Activated CD8-positive, alpha-beta memory T cell treated with anti-CD3 and anti-CD28 coated beads for 36 hours (primary cell): ENCODE measurements around the gene MYO5B. TPM values are rescaled to one million over a fixed set of nuclear protein-coding genes. Genes with fewer than 3 reads are reported as not detected.
"Not testable (repeated sequence)": the region's sequence is repeated elsewhere in the genome, so short reads cannot be mapped to it uniquely, and the experiment has no call there.

ENCODE experiments used
- CTCF ChIA-PET: fragments of 350-600 bp; sonication (Branson Sonifier 250); formaldehyde crosslinking; loops from one replicate; lab custom pipeline; 2021; ENCODE audit warnings: antibody characterized with exemption; lab: Charles Lee
- POLR2A ChIA-PET: fragments of 350-600 bp; sonication (Branson Sonifier 250); formaldehyde crosslinking; loops from one replicate; lab custom pipeline; 2021; ENCODE audit warnings: antibody characterized with exemption; lab: Charles Lee
- total RNA-seq, 2 experiments: library from RNA; stranded (reverse); gene quantifications; one replicate each; pipeline ENCODE4 v1.2.3, GENCODE V29; 2021

MYO5B gene
- total RNA-seq, 2 experiments from 2014 or later, result not detected

DNA sequence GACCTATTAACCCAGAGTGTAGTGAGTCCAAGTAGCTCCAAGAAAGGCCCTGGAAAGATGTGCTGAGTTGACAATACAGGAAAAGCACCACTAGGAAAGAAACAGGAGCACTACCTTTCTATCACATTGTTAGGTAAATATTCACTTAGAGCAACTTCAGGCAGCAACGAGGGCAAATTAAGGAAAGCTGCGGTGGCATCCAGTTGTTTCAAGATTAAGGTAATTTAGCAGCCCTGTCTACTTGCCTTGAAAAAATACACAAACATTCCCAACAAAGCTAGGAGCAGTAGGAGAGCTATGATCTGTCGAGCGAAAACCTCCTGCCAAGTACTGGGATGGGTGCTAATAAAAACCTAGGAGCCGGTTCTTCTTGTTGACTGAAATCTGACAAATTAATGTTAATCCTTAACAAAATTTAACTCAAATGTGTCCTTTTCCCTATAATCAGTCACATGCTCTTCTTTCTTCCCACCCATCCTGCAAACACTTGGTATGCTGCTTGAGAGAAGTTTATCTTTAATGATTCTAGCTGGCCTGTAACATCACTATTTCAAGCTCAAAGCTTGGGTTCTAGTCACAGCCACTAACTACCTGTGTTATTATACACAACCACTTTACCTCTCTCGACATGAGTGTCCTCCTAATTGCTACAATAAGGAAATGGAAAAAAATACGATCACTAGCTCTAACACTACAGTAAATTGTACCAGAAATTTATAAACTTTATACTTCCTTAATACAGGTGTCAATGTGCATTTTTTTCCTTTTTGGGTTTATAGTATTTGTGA lies 383.6 kb downstream of the MYO5B start:
- POLR2A ChIA-PET, result no interaction called here
- CTCF ChIA-PET, result no interaction called here

DNA sequence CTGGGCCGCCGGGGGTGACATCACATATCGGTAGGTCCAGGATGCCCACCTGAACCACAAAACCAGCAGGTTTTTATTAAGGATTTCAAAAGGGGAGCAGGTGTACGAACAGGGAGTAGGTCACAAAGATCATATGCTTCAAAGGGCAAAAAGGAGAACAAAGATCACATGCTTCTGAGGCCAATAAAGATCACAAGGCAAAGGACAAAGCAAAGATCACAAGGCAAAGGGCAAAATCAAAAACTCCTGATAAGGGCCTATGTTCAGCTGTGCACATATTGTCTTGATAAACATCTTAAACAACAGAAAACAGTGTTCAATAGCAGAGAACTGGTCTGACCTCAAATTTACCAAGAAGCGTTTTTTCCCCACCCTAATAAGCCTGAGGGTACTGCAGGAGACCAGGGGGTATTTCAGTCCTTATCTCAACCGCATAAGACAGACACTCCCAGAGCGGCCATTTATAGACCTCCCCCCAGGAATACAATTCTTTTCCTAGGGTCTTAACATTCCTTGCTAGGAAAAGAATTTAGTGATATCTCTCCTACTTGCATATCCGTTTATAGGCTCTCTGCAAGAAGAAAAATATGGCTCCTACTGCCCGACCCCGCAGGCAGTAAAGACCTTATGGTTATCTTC lies 386.3 kb downstream of the MYO5B start:
- POLR2A ChIA-PET, CTCF ChIA-PET: not testable (repeated sequence)

DNA sequence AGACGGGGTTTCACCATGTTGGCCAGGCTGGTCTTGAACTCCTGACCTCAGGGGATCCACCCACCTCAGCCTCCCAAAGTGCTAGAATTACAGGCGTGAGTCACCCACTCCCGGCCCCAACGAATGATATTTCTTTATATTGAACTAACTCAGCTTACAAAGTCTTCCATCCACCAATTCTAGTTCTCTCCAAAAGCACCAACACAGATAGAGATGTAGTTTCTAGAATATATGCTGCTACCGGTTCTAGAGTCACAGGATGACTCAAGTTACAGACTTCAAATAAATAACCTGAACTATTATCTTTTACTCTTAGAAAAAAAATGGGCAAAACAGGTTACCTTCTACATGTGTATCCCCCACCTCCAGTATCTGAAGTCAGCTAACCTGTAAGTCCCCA lies 390.9 kb downstream of the MYO5B start:
- POLR2A ChIA-PET, result no interaction called here
- CTCF ChIA-PET, result no interaction called here

DNA sequence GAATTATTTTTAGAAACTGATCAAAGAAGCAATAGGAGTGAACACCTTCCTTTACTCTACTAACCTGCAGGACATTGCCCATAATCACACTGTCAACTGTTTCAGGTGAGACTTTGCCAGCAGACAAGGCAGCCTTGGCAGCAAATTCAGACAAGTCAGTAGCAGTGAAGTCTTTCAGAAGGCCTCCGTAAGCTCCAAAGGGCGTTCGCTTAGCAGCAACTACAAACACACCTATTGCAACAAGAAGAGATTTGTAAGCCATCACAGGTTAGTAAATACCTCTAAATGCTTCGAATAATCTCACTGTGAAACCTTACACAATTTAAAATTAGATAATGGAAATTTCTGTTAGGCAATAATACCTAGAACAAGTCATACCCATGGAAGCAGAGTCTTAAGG lies 392.3 kb downstream of the MYO5B start:
- POLR2A ChIA-PET, result no interaction called here
- CTCF ChIA-PET, result no interaction called here

DNA sequence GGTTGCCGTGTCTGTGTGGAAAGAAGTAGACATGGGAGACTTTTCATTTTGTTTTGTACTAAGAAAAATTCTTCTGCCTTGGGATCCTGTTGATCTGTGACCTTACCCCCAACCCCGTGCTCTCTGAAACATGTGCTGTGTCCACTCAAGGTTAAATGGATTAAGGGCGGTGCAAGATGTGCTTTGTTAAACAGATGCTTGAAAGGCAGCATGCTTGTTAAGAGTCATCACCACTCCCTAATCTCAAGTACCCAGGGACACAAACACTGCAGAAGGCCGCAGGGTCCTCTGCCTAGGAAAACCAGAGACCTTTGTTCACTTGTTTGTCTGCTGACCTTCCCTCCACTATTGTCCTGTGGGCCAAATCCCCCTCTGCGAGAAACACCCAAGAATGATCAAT lies 394.5 kb downstream of the MYO5B start:
- POLR2A ChIA-PET, CTCF ChIA-PET: not testable (repeated sequence)

DNA sequence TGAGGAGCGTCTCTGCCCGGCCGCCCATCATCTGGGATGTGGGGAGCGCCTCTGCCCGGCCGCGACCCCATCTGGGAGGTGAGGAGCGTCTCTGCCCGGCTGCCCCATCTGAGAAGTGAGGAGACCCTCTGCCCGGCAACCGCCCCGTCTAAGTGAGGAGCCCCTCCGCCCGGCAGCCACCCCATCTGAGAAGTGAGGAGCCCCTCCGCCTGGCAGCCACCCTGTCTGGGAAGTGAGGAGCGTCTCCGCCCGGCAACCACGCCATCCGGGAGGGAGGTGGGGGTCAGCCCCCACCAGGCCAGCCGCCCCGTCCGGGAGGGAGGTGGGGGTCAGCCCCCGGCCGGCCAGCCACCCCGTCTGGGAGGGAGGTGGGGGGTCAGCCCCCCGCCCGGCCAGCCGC lies 395.1 kb downstream of the MYO5B start:
- POLR2A ChIA-PET, CTCF ChIA-PET: not testable (repeated sequence)

DNA sequence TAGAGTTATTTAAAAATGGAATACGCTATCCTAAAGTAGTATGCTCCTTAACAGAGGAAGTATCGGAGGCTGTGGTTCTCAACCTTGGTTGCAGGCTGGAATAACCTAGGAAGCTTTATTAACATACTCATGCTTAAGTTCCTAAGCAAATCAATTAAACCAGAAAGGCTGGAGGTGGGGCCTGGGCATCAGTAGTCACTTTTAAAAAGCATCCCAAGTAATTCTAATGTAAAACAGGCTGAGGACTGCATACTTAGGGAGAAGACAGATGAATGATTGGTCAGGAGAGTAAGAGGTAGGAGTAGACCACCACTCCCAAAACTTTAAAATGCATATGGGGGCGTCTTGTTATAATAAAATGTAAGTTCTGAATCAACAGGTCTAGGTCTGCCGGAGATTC lies 396.9 kb downstream of the MYO5B start:
- CTCF ChIA-PET, result interaction anchor here (0.6 kb wide), 1 partner anchor 305 kb away, joined by 3 read pairs; no protein-coding TSS in a partner anchor
- POLR2A ChIA-PET, result no interaction called here

DNA sequence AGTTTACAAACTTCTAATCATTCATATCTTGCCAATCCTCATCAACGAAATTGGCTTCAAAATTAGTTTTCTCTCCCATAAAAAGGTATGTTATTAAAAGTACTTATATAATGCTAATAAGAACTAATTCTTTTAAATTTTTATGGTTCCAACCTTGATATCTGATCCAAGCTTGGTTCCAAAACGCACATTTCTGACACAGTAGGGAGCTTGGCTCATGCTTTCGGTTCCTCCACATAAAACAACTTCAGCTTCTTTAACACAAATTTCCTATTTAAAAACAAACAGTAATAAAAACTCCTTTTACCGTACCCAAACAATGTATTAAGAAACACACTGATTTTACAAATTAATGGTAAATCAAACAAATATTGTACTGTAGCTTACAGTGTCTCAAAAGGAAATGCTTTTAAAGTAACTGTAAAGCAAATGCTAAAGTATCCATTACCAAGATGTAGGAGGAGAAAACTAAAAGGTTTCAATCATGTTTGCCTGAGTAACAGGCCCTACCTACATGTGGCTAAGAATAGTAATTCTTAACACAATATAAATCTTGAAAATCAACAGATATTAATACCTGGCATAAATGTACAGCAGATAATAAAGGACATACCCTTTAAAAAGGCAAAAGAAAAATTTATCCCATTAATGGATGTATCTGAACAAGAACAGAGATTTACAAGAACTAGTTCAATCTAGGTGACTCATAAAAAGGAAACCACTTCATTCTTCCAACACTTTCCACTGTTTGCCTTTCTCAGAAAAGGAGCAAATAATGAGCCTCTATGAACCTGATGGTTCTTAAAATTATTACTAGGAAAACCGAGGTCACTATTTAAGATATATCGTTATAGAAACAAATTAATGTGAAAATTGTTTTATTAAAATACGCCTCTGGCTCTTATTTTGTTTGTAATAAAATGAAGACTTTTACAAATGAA lies 399.1 kb downstream of the MYO5B start:
- ChIA-PET POLR2A (no interaction called here), CTCF (no interaction called here)

DNA sequence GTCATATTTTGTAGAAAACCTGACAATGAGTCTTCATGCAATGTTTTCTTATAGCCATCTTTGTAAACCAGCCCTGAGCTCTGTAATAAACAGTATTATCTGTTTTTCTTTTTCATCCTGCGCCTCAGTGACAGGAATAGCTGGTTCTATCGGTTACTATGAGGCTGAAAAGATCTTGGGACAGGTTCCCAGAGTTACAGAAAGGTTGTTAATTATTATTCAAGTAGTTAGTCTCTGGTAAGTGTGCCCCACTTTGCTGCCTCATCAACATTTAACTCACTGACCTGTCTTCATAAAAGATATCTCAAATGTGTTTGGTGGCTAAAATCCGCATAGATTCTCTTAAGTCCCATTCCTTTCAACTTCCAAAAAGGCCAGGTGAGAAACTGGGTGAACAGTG lies 400.2 kb downstream of the MYO5B start:
- CTCF ChIA-PET, result no interaction called here
- POLR2A ChIA-PET, result no interaction called here

DNA sequence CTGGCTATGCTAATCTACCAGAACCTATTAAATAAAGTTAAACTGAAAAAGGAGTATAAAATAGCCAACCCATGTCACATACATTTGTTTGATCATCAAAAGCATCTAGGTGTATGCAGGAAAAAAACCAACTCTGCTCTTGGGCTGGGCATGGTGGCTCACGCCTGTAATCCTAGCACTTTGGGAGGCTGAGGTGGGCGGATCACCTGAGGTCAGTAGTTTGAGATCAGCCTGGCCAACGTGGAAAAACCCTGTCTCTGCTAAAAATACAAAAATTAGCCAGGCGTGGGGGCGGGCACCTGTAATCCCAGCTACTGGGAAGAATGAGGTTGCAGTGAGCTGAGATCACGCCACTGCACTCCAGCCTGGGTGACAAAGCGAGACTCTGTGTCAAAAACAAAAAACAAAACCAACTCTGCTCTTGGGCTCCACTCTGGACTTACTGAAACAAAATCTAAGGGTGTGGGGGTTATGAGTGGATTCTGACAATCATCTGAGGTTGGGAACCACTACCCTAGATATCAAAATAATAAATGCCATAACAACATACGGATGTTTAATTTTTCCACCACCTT lies 405.3 kb downstream of the MYO5B start:
- POLR2A ChIA-PET, result interaction anchor here (0.7 kb wide), 1 partner anchor 66 kb away, joined by 3 read pairs; no protein-coding TSS in a partner anchor
- CTCF ChIA-PET, result interaction anchor here (0.6 kb wide), 1 partner anchor 1791 kb away, joined by 3 read pairs; no protein-coding TSS in a partner anchor

DNA sequence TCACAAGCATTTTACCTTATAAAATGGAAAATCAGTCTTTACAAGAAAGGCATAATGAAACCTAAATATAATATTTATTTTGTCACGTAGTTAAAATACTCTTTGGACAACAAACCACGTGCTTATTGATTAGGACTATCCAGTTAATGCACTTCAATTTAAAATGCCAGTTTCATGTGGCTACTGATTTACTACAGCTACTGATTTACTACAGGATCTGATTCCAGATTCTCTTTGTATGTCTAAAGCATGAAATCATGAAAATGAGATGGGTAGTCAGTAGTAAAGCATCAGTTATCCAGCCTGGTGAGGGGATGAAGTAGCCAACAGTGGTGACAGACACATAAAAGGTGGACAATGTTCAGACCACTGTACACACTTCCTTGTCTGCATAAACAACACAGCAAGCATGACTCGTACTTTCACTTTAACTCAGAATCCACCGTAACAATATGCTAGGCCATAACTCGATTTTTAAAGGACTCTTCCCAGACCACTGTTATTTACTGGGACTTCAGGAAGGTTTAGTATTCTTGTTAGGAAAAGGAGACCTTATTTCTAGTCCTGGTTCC lies 406.5 kb downstream of the MYO5B start:
- ChIA-PET POLR2A (no interaction called here), CTCF (no interaction called here)

DNA sequence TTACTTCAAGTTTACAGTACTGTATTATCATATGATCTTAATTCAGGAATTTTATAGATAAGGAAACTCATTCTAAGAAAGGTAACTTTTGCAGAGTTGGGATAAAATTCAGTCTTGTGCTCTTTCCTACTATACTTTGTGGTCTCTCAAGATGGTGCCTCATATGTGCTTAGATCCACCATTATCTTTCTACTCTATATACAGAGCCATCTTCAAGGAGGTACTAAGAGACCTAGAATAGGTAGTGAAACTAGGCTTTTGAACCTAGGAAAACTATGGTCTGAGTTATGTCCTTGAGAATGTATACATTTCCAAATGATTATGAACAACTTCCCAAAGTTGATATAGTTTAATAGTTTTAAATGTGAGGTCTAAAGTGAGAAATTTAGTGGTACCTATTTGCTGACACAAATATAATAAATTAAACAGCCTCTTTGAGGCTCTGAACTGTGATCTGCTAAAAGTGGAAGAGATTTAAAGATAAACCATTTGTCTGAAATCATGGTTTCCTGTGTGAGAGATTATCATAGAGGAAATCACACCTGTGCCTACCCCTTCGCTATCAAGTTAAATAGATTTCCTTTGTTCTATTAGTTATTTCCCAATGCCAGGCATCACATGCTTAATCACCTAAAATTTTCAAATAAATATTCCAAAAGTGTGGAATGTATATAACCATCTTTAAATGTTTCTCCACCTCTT lies 408.8 kb downstream of the MYO5B start:
- CTCF ChIA-PET, result no interaction called here

DNA sequence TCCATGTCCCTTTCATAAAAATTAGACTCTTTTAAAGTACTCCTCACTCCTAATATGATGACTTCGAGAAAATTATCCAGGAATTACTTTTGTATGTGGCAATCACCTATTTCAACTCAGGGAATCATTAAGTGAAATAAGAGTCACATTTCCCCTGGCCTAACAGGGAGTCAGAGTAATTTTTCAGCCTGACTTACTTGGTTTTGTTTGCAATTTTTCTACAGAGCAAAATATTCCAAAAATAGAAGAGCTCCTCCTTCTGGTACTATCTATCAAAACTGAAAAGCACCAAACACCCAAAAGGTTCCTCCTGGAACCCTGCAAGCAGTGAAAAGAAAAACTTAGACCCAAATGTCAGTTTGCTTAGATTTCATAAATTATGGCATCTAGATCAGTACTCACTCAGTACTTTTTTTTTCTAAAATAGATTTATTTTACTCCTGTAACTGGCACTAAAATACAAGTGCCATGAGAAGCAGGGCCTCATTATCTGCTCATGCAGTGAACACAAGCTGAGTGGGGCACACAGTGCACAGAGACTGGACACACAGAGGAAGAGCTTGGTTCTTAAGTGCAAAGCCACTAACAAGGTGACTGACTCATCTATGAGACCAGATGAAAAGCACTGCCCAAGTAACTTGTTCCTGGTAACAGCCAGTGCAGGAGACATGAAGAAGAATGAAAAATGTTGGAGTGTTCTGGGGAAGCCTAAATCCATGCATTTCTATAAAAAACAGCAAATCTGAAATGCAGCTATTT lies 410.3 kb downstream of the MYO5B start:
- ChIA-PET POLR2A (no interaction called here), CTCF (interaction anchor here (1.4 kb wide), 1 partner anchor 274 kb away, joined by 6 read pairs; no protein-coding TSS in a partner anchor)

More for the DNA sequence above, 408.8 kb downstream of the MYO5B start:
- POLR2A ChIA-PET, result no interaction called here

DNA sequence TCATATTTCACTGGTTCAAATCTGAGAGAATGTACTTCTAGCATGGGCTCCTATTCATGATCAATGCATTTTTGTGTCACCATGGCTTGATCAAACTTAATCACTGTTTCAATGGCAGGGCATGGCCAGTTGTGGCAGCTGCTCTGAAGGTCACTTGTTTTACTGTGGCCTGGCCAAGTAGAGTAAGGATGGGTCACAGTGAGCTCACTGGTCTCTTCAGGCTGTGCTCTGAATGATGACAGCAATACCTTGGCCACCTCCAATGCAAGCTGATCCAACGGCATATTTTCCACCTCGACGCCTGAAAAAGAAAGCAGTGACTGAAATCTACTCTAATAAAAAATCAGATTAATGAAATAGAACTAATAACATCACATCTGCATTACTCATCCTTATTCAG lies 411.3 kb downstream of the MYO5B start:
- CTCF ChIA-PET, result interaction anchor here (0.6 to 1.4 kb wide), 2 partner anchors 76 to 273 kb away, joined by 3 to 6 read pairs; no protein-coding TSS in a partner anchor
- POLR2A ChIA-PET, result not testable (repeated sequence)

DNA sequence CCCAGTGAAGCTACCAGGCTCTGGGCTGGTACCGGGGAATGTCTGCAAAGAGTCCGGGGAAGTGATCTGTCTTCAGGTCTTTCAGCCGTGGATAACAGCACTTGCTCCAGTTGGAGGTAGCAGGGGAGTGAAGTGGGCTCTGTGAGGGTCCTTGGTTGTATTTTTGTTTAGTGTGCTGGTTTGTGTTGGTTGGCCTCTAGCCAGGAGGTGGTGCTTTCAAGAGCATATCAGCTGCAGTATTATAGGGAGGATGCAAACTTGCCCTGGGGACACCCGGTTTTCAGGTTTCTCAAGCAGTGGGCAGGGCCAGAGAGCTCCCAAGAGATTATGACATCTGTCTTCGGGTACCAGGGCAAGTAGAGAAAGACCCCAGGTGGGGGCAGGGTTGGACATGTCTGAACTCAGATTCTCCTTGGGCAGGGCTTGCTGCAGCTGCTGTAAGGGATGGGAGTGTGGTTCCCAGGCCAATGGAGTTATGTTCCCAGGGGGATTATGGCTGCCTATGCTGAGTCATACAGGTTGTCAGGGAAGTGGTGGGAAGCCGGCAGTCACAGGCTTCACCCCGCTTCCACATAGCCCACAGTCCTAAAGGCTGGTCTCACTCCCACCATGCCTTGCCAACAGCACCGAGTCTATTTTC lies 416.0 kb downstream of the MYO5B start:
- ChIA-PET CTCF (no interaction called here), POLR2A (no interaction called here)
